ENCODE measurements around the gene ARF5.

The ARF5 gene

DNA sequence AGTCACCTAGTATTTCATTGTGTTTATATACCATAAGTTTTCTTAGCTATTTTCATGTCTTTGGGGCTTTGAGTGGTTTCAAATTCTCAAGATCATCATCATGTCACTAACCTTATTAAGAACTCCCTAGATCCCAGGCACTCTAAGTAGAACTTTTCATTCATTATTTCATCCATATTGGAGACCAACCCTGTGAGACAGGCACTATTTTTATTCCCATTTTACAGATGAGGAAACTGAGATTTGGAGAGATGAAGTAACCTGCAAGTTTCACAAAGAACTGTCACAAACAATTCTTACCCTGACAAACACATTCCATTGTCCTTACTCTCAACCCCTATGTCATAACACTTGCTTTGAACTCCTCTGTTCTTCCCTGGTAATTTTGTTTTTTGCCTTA, 50.0 kb downstream of the ARF5 start:
- Histone ChIP-seq H3K36me3 (replicated peaks; ENCODE audit: insufficient read depth, low read length) (no peaks in the 10 kb centered on the region), H3K79me2 (ENCODE audit: low read length) (no peaks in the 10 kb centered on the region), H3F3A (ENCODE audit: insufficient read depth, low read length) (no peaks in the 10 kb centered on the region), H3K4me3 (ENCODE audit: low read length) (no peak overlapping the region), H3K27ac (ENCODE audit: low read length) (no peak overlapping the region), H3K27me3 (replicated peaks; ENCODE audit: insufficient read depth, low read length) (no peaks in the 10 kb centered on the region), H3K9me2 (replicated peaks; ENCODE audit: insufficient read depth, low read length) (no peaks in the 10 kb centered on the region), H3K9me3 (replicated peaks; ENCODE audit: insufficient read depth, low read length) (no peaks in the 10 kb centered on the region), H3K4me1 (ENCODE audit: low read length) (no peaks in the 10 kb centered on the region), H2AFZ (ENCODE audit: low read length) (no peak overlapping the region), H3K9ac (ENCODE audit: low read length) (no peak overlapping the region), H3K4me2 (ENCODE audit: low read depth, low read length) (no peak overlapping the region), H4K20me1 (ENCODE audit: insufficient read depth, low read length) (no peaks in the 10 kb centered on the region)
- DNase-seq = no peak
- TF ChIP-seq, protein P1, sequence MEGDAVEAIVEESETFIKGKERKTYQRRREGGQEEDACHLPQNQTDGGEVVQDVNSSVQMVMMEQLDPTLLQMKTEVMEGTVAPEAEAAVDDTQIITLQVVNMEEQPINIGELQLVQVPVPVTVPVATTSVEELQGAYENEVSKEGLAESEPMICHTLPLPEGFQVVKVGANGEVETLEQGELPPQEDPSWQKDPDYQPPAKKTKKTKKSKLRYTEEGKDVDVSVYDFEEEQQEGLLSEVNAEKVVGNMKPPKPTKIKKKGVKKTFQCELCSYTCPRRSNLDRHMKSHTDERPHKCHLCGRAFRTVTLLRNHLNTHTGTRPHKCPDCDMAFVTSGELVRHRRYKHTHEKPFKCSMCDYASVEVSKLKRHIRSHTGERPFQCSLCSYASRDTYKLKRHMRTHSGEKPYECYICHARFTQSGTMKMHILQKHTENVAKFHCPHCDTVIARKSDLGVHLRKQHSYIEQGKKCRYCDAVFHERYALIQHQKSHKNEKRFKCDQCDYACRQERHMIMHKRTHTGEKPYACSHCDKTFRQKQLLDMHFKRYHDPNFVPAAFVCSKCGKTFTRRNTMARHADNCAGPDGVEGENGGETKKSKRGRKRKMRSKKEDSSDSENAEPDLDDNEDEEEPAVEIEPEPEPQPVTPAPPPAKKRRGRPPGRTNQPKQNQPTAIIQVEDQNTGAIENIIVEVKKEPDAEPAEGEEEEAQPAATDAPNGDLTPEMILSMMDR (IDR thresholded peaks at IDR 0.05; ENCODE audit: low read length) = no peak
- TF ChIP-seq EZH2 (optimal IDR thresholded peaks at IDR 0.05; ENCODE audit: low read depth, low read length) = no peak
- no peak for TF ChIP-seq EZH2phosphoT487 (IDR thresholded peaks at IDR 0.05; ENCODE audit: low read length)
